Measurements from ENCODE around the gene FAM83C.

FAM83C gene

GRCh38 chr20:35291654-35292503, at the start of gene FAM83C:
Gene FAM83C, minus strand, starts transcription at chr20:35292425. Its CDS starts 121 bp downstream, at chr20:35292304.
- Mint-ChIP-seq H3K27ac (no peak within 1 kb of the TSS), H3K4me3 (no peak within 1 kb of the TSS)

GRCh38 chr20:35341366-35342028, 49.3 kb upstream of the FAM83C start:
- Mint-ChIP-seq H3K36me3 (ENCODE audit: low read depth) (peaks cover 53% of the 10 kb centered on the region), H3K27ac (no peak overlapping the region), H3K27me3 (no peaks in the 10 kb centered on the region), H3K4me3 (no peak overlapping the region), H3K4me1 (ENCODE audit: low read depth) (no peaks in the 10 kb centered on the region), H3K9me3 (no peaks in the 10 kb centered on the region)
- no peak for DNase-seq

More at GRCh38 chr20:35291654-35292503, at the start of gene FAM83C:
- no peak for DNase-seq
- Mint-ChIP-seq H3K4me1 (ENCODE audit: low read depth) (no peaks in the 10 kb centered on the region), H3K9me3 (no peaks in the 10 kb centered on the region), H3K27me3 (no peaks in the 10 kb centered on the region), H3K36me3 (ENCODE audit: low read depth) (no peaks in the 10 kb centered on the region)

- H3K9me3 Mint-ChIP-seq, result no peaks in the 10 kb centered on the region
Measured at GRCh38 chr20:35340436-35340835, 48.2 kb upstream of the FAM83C start.

GRCh38 chr20:35339636-35340035, 47.4 kb upstream of the FAM83C start:
- no peak overlapping the region for H3K4me3 Mint-ChIP-seq
- H3K36me3 Mint-ChIP-seq (ENCODE audit: low read depth), result peaks cover 34% of the 10 kb centered on the region
- no peak overlapping the region for H3K27ac Mint-ChIP-seq
- DNase-seq, result no peak
- no peaks in the 10 kb centered on the region for H3K9me3 Mint-ChIP-seq
- H3K27me3 Mint-ChIP-seq, result no peaks in the 10 kb centered on the region
- no peaks in the 10 kb centered on the region for H3K4me1 Mint-ChIP-seq (ENCODE audit: low read depth)

More at GRCh38 chr20:35340436-35340835, 48.2 kb upstream of the FAM83C start:
- Mint-ChIP-seq H3K36me3 (ENCODE audit: low read depth) (peaks cover 42% of the 10 kb centered on the region), H3K27me3 (no peaks in the 10 kb centered on the region), H3K4me1 (ENCODE audit: low read depth) (no peaks in the 10 kb centered on the region), H3K4me3 (no peak overlapping the region), H3K27ac (peak overlapping the region; percentile 4)
- no peak for DNase-seq

GRCh38 chr20:35339007-35339406, 46.8 kb upstream of the FAM83C start:
- Mint-ChIP-seq H3K27me3 (no peaks in the 10 kb centered on the region), H3K36me3 (ENCODE audit: low read depth) (peaks cover 29% of the 10 kb centered on the region), H3K4me1 (ENCODE audit: low read depth) (no peaks in the 10 kb centered on the region), H3K27ac (no peak overlapping the region), H3K9me3 (no peaks in the 10 kb centered on the region), H3K4me3 (no peak overlapping the region)
- DNase-seq, result no peak

GRCh38 chr20:35334311-35335101, 42.3 kb upstream of the FAM83C start:
- Mint-ChIP-seq H3K4me1 (ENCODE audit: low read depth) (peaks cover 20% of the 10 kb centered on the region), H3K4me3 (no peak overlapping the region), H3K27me3 (no peaks in the 10 kb centered on the region), H3K27ac (no peak overlapping the region), H3K36me3 (ENCODE audit: low read depth) (peaks cover 15% of the 10 kb centered on the region), H3K9me3 (no peaks in the 10 kb centered on the region)
- no peak for DNase-seq

GRCh38 chr20:35333606-35334005, 41.4 kb upstream of the FAM83C start:
- Mint-ChIP-seq H3K9me3 (no peaks in the 10 kb centered on the region), H3K27me3 (no peaks in the 10 kb centered on the region), H3K27ac (no peak overlapping the region), H3K4me3 (no peak overlapping the region), H3K36me3 (ENCODE audit: low read depth) (peaks cover 18% of the 10 kb centered on the region), H3K4me1 (ENCODE audit: low read depth) (peaks cover 29% of the 10 kb centered on the region)
- DNase-seq, result no peak

- H3K27me3 Mint-ChIP-seq, result no peaks in the 10 kb centered on the region
- DNase-seq, result no peak
Measured at GRCh38 chr20:35332540-35333200, 40.4 kb upstream of the FAM83C start.

GRCh38 chr20:35329435-35330139, 37.4 kb upstream of the FAM83C start:
- Mint-ChIP-seq H3K4me3 (no peak overlapping the region), H3K27ac (no peak overlapping the region), H3K36me3 (ENCODE audit: low read depth) (peaks cover 31% of the 10 kb centered on the region), H3K9me3 (no peaks in the 10 kb centered on the region), H3K4me1 (ENCODE audit: low read depth) (peaks cover 62% of the 10 kb centered on the region), H3K27me3 (no peaks in the 10 kb centered on the region)
- peak; percentile 57 for DNase-seq

More at GRCh38 chr20:35332540-35333200, 40.4 kb upstream of the FAM83C start:
- Mint-ChIP-seq H3K4me3 (no peak overlapping the region), H3K27ac (no peak overlapping the region), H3K9me3 (no peaks in the 10 kb centered on the region), H3K4me1 (ENCODE audit: low read depth) (peaks cover 38% of the 10 kb centered on the region), H3K36me3 (ENCODE audit: low read depth) (peaks cover 20% of the 10 kb centered on the region)

- Mint-ChIP-seq H3K9me3 (no peaks in the 10 kb centered on the region), H3K36me3 (ENCODE audit: low read depth) (peaks cover 30% of the 10 kb centered on the region), H3K27ac (peak overlapping the region; percentile 91), H3K27me3 (no peaks in the 10 kb centered on the region), H3K4me1 (ENCODE audit: low read depth) (peaks cover 62% of the 10 kb centered on the region), H3K4me3 (no peak overlapping the region)
- no peak for DNase-seq
Measured at GRCh38 chr20:35328689-35329088, 36.5 kb upstream of the FAM83C start.

- H3K4me3 Mint-ChIP-seq, result peak overlapping the region; percentile 19
Measured at GRCh38 chr20:35328095-35328685, 36.0 kb upstream of the FAM83C start.

GRCh38 chr20:35327074-35327976, 35.1 kb upstream of the FAM83C start:
- Mint-ChIP-seq H3K36me3 (ENCODE audit: low read depth) (peaks cover 30% of the 10 kb centered on the region), H3K27ac (peak overlapping the region; percentile 91), H3K4me1 (ENCODE audit: low read depth) (peaks cover 70% of the 10 kb centered on the region), H3K4me3 (no peak overlapping the region), H3K27me3 (no peaks in the 10 kb centered on the region), H3K9me3 (no peaks in the 10 kb centered on the region)
- DNase-seq, result no peak

More at GRCh38 chr20:35328095-35328685, 36.0 kb upstream of the FAM83C start:
- Mint-ChIP-seq H3K27ac (peak overlapping the region; percentile 91), H3K27me3 (no peaks in the 10 kb centered on the region), H3K4me1 (ENCODE audit: low read depth) (peaks cover 67% of the 10 kb centered on the region), H3K36me3 (ENCODE audit: low read depth) (peaks cover 29% of the 10 kb centered on the region), H3K9me3 (no peaks in the 10 kb centered on the region)
- no peak for DNase-seq
